Prostate gland (tissue), 2 donors: Measurements from ENCODE around the gene LRRC42.

ENCODE experiments used
- CTCF ChIP-seq, 4 experiments: fragments of 200-600 bp in 2 of 4; fragments of 450-650 bp in 2 of 4; sonication (generic) in 2 of 4; IDR thresholded peaks; 1 replicate in 3 of 4; 2 replicates in 1 of 4; pipeline ENCODE4 v1.5.1; 2016 to 2019; ENCODE audit warnings: antibody characterized with exemption in 4 of 4, mild to moderate bottlenecking in 2 of 4, moderate library complexity in 2 of 4
- POLR2AphosphoS5 ChIP-seq: sonication (generic); formaldehyde crosslinking; IDR thresholded peaks from one replicate; pipeline ENCODE4 v1.6.1; 2017; ENCODE audit warnings: antibody characterized with exemption

- TF ChIP-seq CTCF (IDR thresholded peaks at IDR 0.05) (no peak), POLR2AphosphoS5 (no peak)
These were observed 1.5 kb upstream of the LRRC42 start for GRCh38 chr1:53944469-53945182.
